GM18508 (cell line): ENCODE results near the gene DNMT3L.
"Not testable (repeated sequence)": the region's sequence is repeated elsewhere in the genome, so short reads cannot be mapped to it uniquely, and the experiment has no call there.

ENCODE experiments used
- ATAC-seq: cut with Tn5 transposase; IDR thresholded peaks from one replicate; pipeline ENCODE4 v1.9.1; 2021; ENCODE audit warnings: moderate number of reproducible peaks; ENCODE audit not compliant: insufficient read depth, unreplicated experiment

Gene DNMT3L

GRCh38 chr21:44295646-44296045 lies 33.9 kb upstream of the DNMT3L start:
- ATAC-seq, result no peak

GRCh38 chr21:44295163-44295573 lies 33.5 kb upstream of the DNMT3L start:
- ATAC-seq, result no peak

GRCh38 chr21:44294391-44295162 lies 32.9 kb upstream of the DNMT3L start:
- ATAC-seq, result no peak

GRCh38 chr21:44293551-44294231 lies 32.0 kb upstream of the DNMT3L start:
- ATAC-seq, result no peak

- ATAC-seq, result no peak
Observed at GRCh38 chr21:44292812-44293195, 31.1 kb upstream of the DNMT3L start.

- no peak for ATAC-seq
Observed at GRCh38 chr21:44291936-44292811, 30.5 kb upstream of the DNMT3L start.

- no peak for ATAC-seq
Observed at GRCh38 chr21:44291078-44291935, 29.6 kb upstream of the DNMT3L start.

GRCh38 chr21:44290327-44291077 lies 28.8 kb upstream of the DNMT3L start:
- no peak for ATAC-seq

GRCh38 chr21:44289381-44290010 lies 27.8 kb upstream of the DNMT3L start:
- ATAC-seq, result no peak

- no peak for ATAC-seq
Observed at GRCh38 chr21:44288251-44289110, 26.8 kb upstream of the DNMT3L start.

GRCh38 chr21:44286716-44287632 lies 25.3 kb upstream of the DNMT3L start:
- ATAC-seq, result no peak

GRCh38 chr21:44286086-44286715 lies 24.5 kb upstream of the DNMT3L start:
- no peak for ATAC-seq

- no peak for ATAC-seq
Observed at GRCh38 chr21:44285138-44285992, 23.7 kb upstream of the DNMT3L start, which contains the start of gene AIRE. Gene AIRE (plus strand): TSS chr21:44285876. CDS start chr21:44286007, 131 bp downstream.

- no peak for ATAC-seq
Observed at GRCh38 chr21:44283948-44284347, 22.3 kb upstream of the DNMT3L start.

- ATAC-seq, result not testable (repeated sequence)
Observed at GRCh38 chr21:44283211-44283785, 21.6 kb upstream of the DNMT3L start.
